ENCODE results near the gene LSM4. TPM values are rescaled to one million over a fixed set of nuclear protein-coding genes. Genes with fewer than 3 reads are reported as not detected.

The LSM4 gene
- total and polyA plus RNA-seq, 2 donors (not counting 3 experiments of a cell fraction or from before 2014, with no cell fraction given): 118 to 119 TPM

DNA sequence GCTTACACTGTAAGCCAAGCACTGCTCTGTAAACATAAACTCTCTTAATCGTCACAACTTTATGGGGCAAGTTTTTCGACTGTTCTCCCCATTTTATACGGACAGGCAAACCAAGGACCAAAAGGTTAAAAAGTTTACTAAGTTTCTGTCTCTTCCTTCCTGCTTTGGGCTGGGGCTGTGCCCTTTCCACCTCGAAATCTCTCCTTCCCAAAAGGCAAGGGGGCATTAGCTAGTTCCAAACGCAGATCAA, 43.7 kb downstream of the LSM4 start:
- no peak overlapping the region for H3K27ac ChIP-seq (ENCODE audit: insufficient read depth, low read depth, low read length)
- TF ChIP-seq, protein P1, sequence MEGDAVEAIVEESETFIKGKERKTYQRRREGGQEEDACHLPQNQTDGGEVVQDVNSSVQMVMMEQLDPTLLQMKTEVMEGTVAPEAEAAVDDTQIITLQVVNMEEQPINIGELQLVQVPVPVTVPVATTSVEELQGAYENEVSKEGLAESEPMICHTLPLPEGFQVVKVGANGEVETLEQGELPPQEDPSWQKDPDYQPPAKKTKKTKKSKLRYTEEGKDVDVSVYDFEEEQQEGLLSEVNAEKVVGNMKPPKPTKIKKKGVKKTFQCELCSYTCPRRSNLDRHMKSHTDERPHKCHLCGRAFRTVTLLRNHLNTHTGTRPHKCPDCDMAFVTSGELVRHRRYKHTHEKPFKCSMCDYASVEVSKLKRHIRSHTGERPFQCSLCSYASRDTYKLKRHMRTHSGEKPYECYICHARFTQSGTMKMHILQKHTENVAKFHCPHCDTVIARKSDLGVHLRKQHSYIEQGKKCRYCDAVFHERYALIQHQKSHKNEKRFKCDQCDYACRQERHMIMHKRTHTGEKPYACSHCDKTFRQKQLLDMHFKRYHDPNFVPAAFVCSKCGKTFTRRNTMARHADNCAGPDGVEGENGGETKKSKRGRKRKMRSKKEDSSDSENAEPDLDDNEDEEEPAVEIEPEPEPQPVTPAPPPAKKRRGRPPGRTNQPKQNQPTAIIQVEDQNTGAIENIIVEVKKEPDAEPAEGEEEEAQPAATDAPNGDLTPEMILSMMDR (IDR thresholded peaks at IDR 0.05; ENCODE audit: extremely low read depth in 1 of 2, insufficient read depth in 1 of 2, low read depth in 1 of 2, low read length in 2 of 2): no peak
- TF ChIP-seq POLR2AphosphoS5 (IDR thresholded peaks at IDR 0.05; ENCODE audit: insufficient read depth, low read depth, low read length) (no peak), JUN (IDR thresholded peaks at IDR 0.05; ENCODE audit: borderline replicate concordance, insufficient read depth, insufficient read length, low read depth) (no peak), EZH2 (IDR thresholded peaks at IDR 0.05; ENCODE audit: borderline replicate concordance, low read depth, low read length, severe bottlenecking) (no peak)
- no peaks in the 10 kb centered on the region for H3K27me3 ChIP-seq (ENCODE audit: control insufficient read depth in 2 of 2, insufficient read depth in 2 of 2, low read length in 2 of 2)
- peak overlapping the region; percentile 95 for H3K9ac ChIP-seq (replicated peaks; ENCODE audit: extremely low read depth, insufficient read depth, low read length)
- H3K79me2 ChIP-seq (ENCODE audit: control insufficient read depth, insufficient read depth, low read length): peaks cover 31% of the 10 kb centered on the region
- no peaks in the 10 kb centered on the region for H3K9me1 ChIP-seq (replicated peaks; ENCODE audit: control insufficient read depth, extremely low read depth, insufficient read depth, low read length)
- intact Hi-C loops (cut with micrococcal nuclease): loop anchor here (1.0 to 5.0 kb wide), 4 partner anchors 44 to 138 kb away; partner anchors contain the start of genes LSM4 and PGPEP1
- H3K36me3 ChIP-seq (ENCODE audit: control insufficient read depth in 2 of 2, extremely low read depth in 1 of 2, insufficient read depth in 2 of 2, low read length in 2 of 2): peaks cover 0 to 2% of the 10 kb centered on the region in 2 experiments
- no TSS peak for BruUV-seq (replicated peaks)
- H3K4me2 ChIP-seq (ENCODE audit: insufficient read depth, low read length): peak overlapping the region; percentile 81
- DNase-seq (ENCODE audit: low read depth, low spot score) (no peak), FAIRE-seq (no peak)
- H3K9me3 ChIP-seq (replicated peaks; ENCODE audit: control insufficient read depth, insufficient read depth, low read length): no peaks in the 10 kb centered on the region
- dilution Hi-C loops (cut with MboI; ENCODE audit: extremely low pct_ligation_motif_present, low sequenced_read_pairs): no loop called here
- ChIA-PET POLR2A (interaction anchor here (0.7 to 5.0 kb wide), 16 partner anchors 9 to 859 kb away, joined by 3 to 113 read pairs (median 13); partner anchors contain the start of genes GDF15, LSM4, MVB12A and SSBP4), CTCF (interaction anchor here (0.6 to 6.2 kb wide), 45 partner anchors 10 to 248 kb away, joined by 3 to 401 read pairs (median 8); partner anchors contain the start of genes GDF15, LSM4, MPV17L2 and PGPEP1)
- H3K4me3 ChIP-seq (replicated peaks in 1 of 3; ENCODE audit: insufficient read depth in 1 of 3, low read depth in 1 of 3, low read length in 3 of 3): peak overlapping the region; percentile 17 to 92 (median 72)
- peaks cover 32% of the 10 kb centered on the region for H3K4me1 ChIP-seq (ENCODE audit: control insufficient read depth, extremely low read depth, insufficient read depth, low read length)
- H2AFZ ChIP-seq (ENCODE audit: low read depth, low read length): no peak overlapping the region
- H4K20me1 ChIP-seq (replicated peaks; ENCODE audit: control insufficient read depth, extremely low read depth, insufficient read depth, low read length): peaks cover 5% of the 10 kb centered on the region
